Stimulated activated CD8-positive, alpha-beta memory T cell treated with anti-CD3 and anti-CD28 coated beads, Interleukin-2, amount 100 ng/mL, for 1 hour (primary cell): ENCODE measurements around the gene LCN6.

ENCODE experiments used
- DNase-seq, 2 donors: peaks; one replicate each; pipeline ENCODE4 v3.0.0-alpha.2; 2020; ENCODE audit warnings: low read depth in 2 of 2

Gene LCN6

GRCh38 chr9:136744773-136745172 is 3.6 kb downstream of the LCN6 start:
- DNase-seq, result no peak

- no peak for DNase-seq
These were observed 4.6 kb downstream of the LCN6 start for GRCh38 chr9:136743639-136744211.

- DNase-seq, result no peak
These were observed 5.5 kb downstream of the LCN6 start, which contains the start of gene LCN10 for GRCh38 chr9:136742591-136743391. LCN10 (minus strand) TSS chr9:136742940; CDS start chr9:136742903, 37 bp downstream.

- no peak for DNase-seq
These were observed 6.3 kb downstream of the LCN6 start for GRCh38 chr9:136741883-136742571.

- no peak for DNase-seq
These were observed 7.1 kb downstream of the LCN6 start for GRCh38 chr9:136740971-136741882.

- no peak for DNase-seq
These were observed 7.8 kb downstream of the LCN6 start for GRCh38 chr9:136740491-136740890.

GRCh38 chr9:136740069-136740468 is 8.3 kb downstream of the LCN6 start:
- no peak for DNase-seq

GRCh38 chr9:136739509-136739908 is 8.8 kb downstream of the LCN6 start:
- no peak for DNase-seq

- DNase-seq, result no peak
These were observed 9.4 kb downstream of the LCN6 start for GRCh38 chr9:136738960-136739359.

- DNase-seq, result no peak
These were observed 12.4 kb downstream of the LCN6 start for GRCh38 chr9:136735812-136736480.

GRCh38 chr9:136734837-136735496 is 13.4 kb downstream of the LCN6 start:
- no peak for DNase-seq

- no peak for DNase-seq
These were observed 14.7 kb downstream of the LCN6 start for GRCh38 chr9:136733611-136734010.

GRCh38 chr9:136732444-136733178 is 15.7 kb downstream of the LCN6 start:
- no peak for DNase-seq

- no peak for DNase-seq
These were observed 18.4 kb downstream of the LCN6 start for GRCh38 chr9:136729926-136730325.

- no peak for DNase-seq
These were observed 19.2 kb downstream of the LCN6 start for GRCh38 chr9:136729144-136729543.

GRCh38 chr9:136728548-136729123 is 19.7 kb downstream of the LCN6 start:
- no peak for DNase-seq

- peak; percentile 90 for DNase-seq
These were observed 20.2 kb downstream of the LCN6 start for GRCh38 chr9:136728080-136728547.

GRCh38 chr9:136726631-136727191 is 21.6 kb downstream of the LCN6 start:
- no peak for DNase-seq

GRCh38 chr9:136726118-136726517 is 22.2 kb downstream of the LCN6 start:
- DNase-seq, result no peak
